SK-N-SH treated with all-trans-retinoic acid at 6 μM for 48 hours (cell line): Measurements from ENCODE around the gene CDK18.

Experiments
- ATAC-seq: fragments of 200-7000 bp; cut with Tn5 transposase; 3 replicates; pipeline ENCODE4 v1.9.1; 2020; ENCODE audit warnings: mild to moderate bottlenecking, moderate library complexity
- ARNTL ChIP-seq: fragments of 450-650 bp; formaldehyde crosslinking; IDR thresholded peaks from 2 replicates; pipeline ENCODE4 v1.5.0; 2020; ENCODE audit warnings: low read depth, mild to moderate bottlenecking, moderate library complexity, borderline replicate concordance
- BACH2 ChIP-seq: fragments of 250-450 bp; sonication (Bioruptor Pico); IDR thresholded peaks from 2 replicates; pipeline ENCODE4 v1.9.0; 2021; ENCODE audit warnings: mild to moderate bottlenecking, borderline replicate concordance
- CREB5 ChIP-seq: fragments of 250-450 bp; sonication (Bioruptor Pico); IDR thresholded peaks from 2 replicates; pipeline ENCODE4 v1.5.1; 2020; ENCODE audit warnings: low read depth, mild to moderate bottlenecking, moderate library complexity
- CSDC2 ChIP-seq: fragments of 250-450 bp; sonication (Bioruptor Pico); IDR thresholded peaks from 2 replicates; pipeline ENCODE4 v1.5.0; 2020; ENCODE audit warnings: mild to moderate bottlenecking, moderate library complexity
- CSRNP3 ChIP-seq: fragments of 250-450 bp; sonication (Bioruptor Pico); IDR thresholded peaks from 2 replicates; pipeline ENCODE4 v1.5.1; 2021; ENCODE audit warnings: mild to moderate bottlenecking, moderate library complexity
- ESRRG ChIP-seq: fragments of 250-450 bp; sonication (Bioruptor Pico); IDR thresholded peaks from 2 replicates; pipeline ENCODE4 v1.6.1; 2021; ENCODE audit warnings: mild to moderate bottlenecking
- GLIS3 ChIP-seq: fragments of 250-450 bp; sonication (Bioruptor Pico); IDR thresholded peaks from 2 replicates; pipeline ENCODE4 v1.5.0; 2020; ENCODE audit warnings: mild to moderate bottlenecking, moderate library complexity
- ISL1 ChIP-seq: fragments of 250-450 bp; sonication (Bioruptor Pico); IDR thresholded peaks from 2 replicates; pipeline ENCODE4 v2.1.2; 2022; ENCODE audit warnings: mild to moderate bottlenecking, moderate library complexity
- OSR1 ChIP-seq: fragments of 250-450 bp; sonication (Bioruptor Pico); IDR thresholded peaks from 2 replicates; pipeline ENCODE4 v1.8.0; 2022; ENCODE audit warnings: moderate library complexity, mild to moderate bottlenecking, inconsistent platforms
- PATZ1 ChIP-seq: fragments of 250-450 bp; sonication (Bioruptor Pico); IDR thresholded peaks from 2 replicates; pipeline ENCODE4 v1.8.0; 2020; ENCODE audit warnings: mild to moderate bottlenecking, moderate library complexity, borderline replicate concordance
- POU6F1 ChIP-seq: fragments of 250-450 bp; sonication (Bioruptor Pico); IDR thresholded peaks from 2 replicates; pipeline ENCODE4 v1.8.0; 2021; ENCODE audit warnings: low read depth, mild to moderate bottlenecking, moderate library complexity, borderline replicate concordance
- PPARA ChIP-seq: fragments of 250-450 bp; sonication (Bioruptor Pico); IDR thresholded peaks from 2 replicates; pipeline ENCODE4 v1.5.0; 2020; ENCODE audit warnings: mild to moderate bottlenecking, borderline replicate concordance
- RARB ChIP-seq: fragments of 250-450 bp; sonication (Bioruptor Pico); IDR thresholded peaks from 2 replicates; pipeline ENCODE4 v1.8.0; 2021; ENCODE audit warnings: mild to moderate bottlenecking, moderate library complexity
- SNAI2 ChIP-seq: fragments of 250-450 bp; sonication (Bioruptor Pico); IDR thresholded peaks from 2 replicates; pipeline ENCODE4 v1.5.0; 2020; ENCODE audit warnings: mild to moderate bottlenecking, moderate library complexity
- TCF4 ChIP-seq: fragments of 250-450 bp; sonication (Bioruptor Pico); IDR thresholded peaks from 2 replicates; pipeline ENCODE4 v1.8.0; 2021; ENCODE audit warnings: mild to moderate bottlenecking, moderate library complexity, borderline replicate concordance
- TOX ChIP-seq: fragments of 250-450 bp; sonication (Bioruptor Pico); IDR thresholded peaks from 2 replicates; pipeline ENCODE4 v1.8.0; 2021; ENCODE audit warnings: mild to moderate bottlenecking, moderate library complexity, borderline replicate concordance
- TSHZ2 ChIP-seq: fragments of 250-450 bp; sonication (Bioruptor Pico); IDR thresholded peaks from 2 replicates; pipeline ENCODE4 v1.5.0; 2020; ENCODE audit warnings: mild to moderate bottlenecking, moderate library complexity
- ZFP3 ChIP-seq: fragments of 250-450 bp; sonication (Bioruptor Pico); IDR thresholded peaks from 2 replicates; pipeline ENCODE4 v1.5.0; 2020; ENCODE audit warnings: mild to moderate bottlenecking, moderate library complexity
- ZFP30 ChIP-seq: fragments of 450-650 bp; formaldehyde crosslinking; IDR thresholded peaks from 2 replicates; pipeline ENCODE4 v1.5.0; 2022; ENCODE audit warnings: mild to moderate bottlenecking, moderate library complexity
- ZNF565 ChIP-seq: fragments of 450-650 bp; formaldehyde crosslinking; conservative IDR thresholded peaks from 2 replicates; pipeline ENCODE4 v1.5.0; 2020; ENCODE audit warnings: low read depth, mild to moderate bottlenecking, moderate library complexity
- ZNF70 ChIP-seq: fragments of 450-650 bp; formaldehyde crosslinking; IDR thresholded peaks from 2 replicates; pipeline ENCODE4 v1.5.0; 2020; ENCODE audit warnings: mild to moderate bottlenecking, moderate library complexity
- ZNF8 ChIP-seq: fragments of 450-650 bp; formaldehyde crosslinking; IDR thresholded peaks from 2 replicates; pipeline ENCODE4 v1.5.0; 2020; ENCODE audit warnings: mild to moderate bottlenecking, moderate library complexity

CDK18 gene

GRCh38 chr1:205542367-205542766 is 37.9 kb downstream of the CDK18 start:
- TF ChIP-seq ARNTL (CRISPR knock-in tag) (no peak), TSHZ2 (no peak), TOX (no peak), PATZ1 (no peak), ZNF70 (no peak), CSDC2 (CRISPR knock-in tag) (no peak), CREB5 (no peak), TCF4 (CRISPR knock-in tag) (no peak), RARB (CRISPR knock-in tag) (no peak), GLIS3 (CRISPR knock-in tag) (no peak), SNAI2 (no peak), ZFP3 (no peak), PPARA (CRISPR knock-in tag) (no peak), ISL1 (CRISPR knock-in tag) (no peak), CSRNP3 (CRISPR knock-in tag) (no peak), ZFP30 (CRISPR knock-in tag) (no peak), BACH2 (CRISPR knock-in tag) (no peak), POU6F1 (no peak), ZNF8 (no peak), ZNF565 (no peak)
- TF ChIP-seq, all 23 proteins: peak for 0
- ATAC-seq: no peak

GRCh38 chr1:205543351-205544301 is 39.2 kb downstream of the CDK18 start:
- TF ChIP-seq TOX: no peak
- 0 out of 2 replicates have a peak, but pooled peaks have one; percentile 10 for TF ChIP-seq SNAI2
- TF ChIP-seq RARB (CRISPR knock-in tag): no peak
- no peak for TF ChIP-seq PPARA (CRISPR knock-in tag)
- no peak for TF ChIP-seq ESRRG
- TF ChIP-seq ISL1 (CRISPR knock-in tag): no peak
- no peak for TF ChIP-seq CSDC2 (CRISPR knock-in tag)
- no peak for TF ChIP-seq PATZ1
- TF ChIP-seq ZFP3: 0 out of 2 replicates have a peak, but pooled peaks have one; percentile 53
- no peak for TF ChIP-seq ZNF565
- no peak for TF ChIP-seq ZNF8
- no peak for TF ChIP-seq ZFP30 (CRISPR knock-in tag)
- TF ChIP-seq OSR1 (CRISPR knock-in tag): no peak
- TF ChIP-seq ARNTL (CRISPR knock-in tag): no peak
- TF ChIP-seq, all 23 proteins: peak for 2

More at GRCh38 chr1:205543351-205544301, 39.2 kb downstream of the CDK18 start:
- peak; percentile 93 for ATAC-seq
